Cerebellar cortex (tissue), 1 donor: ENCODE results near the gene ZBTB7C.
A peak's percentile ranks its signal among the peaks of the same experiment; 100 is the strongest.

ENCODE experiments used
- DNase-seq: peaks from one replicate; pipeline ENCODE4 v3.0.0-alpha.2; 2015; ENCODE audit warnings: low spot score

ZBTB7C gene

DNA sequence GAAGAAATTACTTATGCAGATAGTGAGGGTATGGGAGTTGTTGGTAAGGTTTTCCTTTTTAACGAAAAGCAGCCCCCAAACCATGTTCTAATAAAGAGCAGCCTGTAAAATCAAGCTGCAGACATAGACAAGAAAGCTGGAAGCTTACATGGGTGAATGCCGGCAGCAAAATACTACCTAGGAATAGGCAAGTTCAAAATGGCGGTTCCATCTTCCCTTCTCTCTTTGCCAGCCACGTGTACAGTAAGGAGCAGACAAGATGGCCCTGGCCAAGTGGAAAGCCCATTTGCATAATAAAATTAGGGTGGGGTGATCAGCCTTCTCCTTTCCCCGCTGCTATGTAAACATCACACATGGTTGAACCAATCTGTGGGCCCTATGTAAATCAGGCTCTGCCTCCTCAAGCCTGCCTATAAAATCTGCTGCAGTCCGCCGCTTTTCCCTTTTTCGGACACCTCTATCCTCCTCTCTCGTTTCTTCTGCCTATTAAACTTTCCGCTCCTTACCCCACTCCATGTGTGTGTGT is 155.0 kb downstream of the ZBTB7C start:
- no peak for DNase-seq

DNA sequence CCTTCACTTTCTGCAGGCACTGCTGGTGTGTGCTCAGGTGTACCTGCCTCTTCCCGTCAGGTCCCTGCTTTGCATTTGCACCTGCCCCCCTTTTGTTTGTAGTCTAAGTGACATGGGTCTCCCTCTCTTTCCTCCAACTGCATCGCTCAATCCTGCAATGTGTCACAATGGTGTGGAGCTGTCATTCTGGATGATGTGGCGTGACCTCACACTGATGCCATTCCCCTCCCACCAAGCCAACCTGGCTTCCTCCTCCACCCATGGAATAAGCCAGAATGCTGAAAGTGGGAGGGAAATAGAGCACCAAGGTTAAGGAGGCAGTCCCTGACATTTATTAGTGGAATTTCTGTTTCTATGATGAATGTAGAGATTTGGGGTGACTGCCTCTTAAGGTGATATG is 156.7 kb downstream of the ZBTB7C start:
- no peak for DNase-seq

DNA sequence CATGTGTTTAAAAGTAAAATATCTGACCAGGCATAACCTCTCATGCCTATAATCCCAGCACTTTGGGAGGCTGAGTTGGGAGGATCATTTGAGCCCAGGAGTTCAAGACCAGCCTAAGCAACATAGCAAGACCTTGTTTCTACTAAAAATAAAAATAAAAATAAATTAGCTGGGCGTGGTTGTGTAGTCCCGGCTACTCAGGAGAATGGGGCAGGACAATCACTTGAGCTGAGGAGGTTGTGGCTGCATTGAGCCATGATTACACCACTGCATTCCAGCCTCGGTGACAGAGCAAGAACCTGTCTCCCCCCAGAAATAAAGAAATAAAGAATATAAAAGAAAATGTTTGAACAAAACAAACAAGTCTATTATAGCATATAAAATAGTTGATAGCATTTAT is 158.3 kb downstream of the ZBTB7C start:
- no peak for DNase-seq

- DNase-seq = no peak
Measured at GRCh38 chr18:48250362-48250907, 158.7 kb downstream of the ZBTB7C start.

DNA sequence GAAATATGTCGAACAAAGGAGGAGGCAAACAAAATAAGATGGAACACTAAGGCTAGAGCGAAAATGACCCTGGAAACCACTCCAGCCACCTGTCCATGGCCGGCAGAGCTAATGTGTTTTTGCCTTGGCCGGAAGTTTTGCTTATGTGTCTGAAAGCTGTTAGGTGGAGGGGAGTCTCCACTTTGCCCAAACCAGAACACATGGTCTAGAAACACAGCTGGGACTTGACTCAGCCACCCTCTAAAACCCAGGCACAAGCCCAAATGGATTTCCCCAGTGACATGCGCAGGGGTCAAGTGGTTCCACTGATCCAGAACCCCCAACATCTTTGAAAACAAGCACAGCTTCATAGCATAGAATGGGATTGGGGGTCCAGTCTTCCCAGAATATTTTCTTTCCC is 159.3 kb downstream of the ZBTB7C start:
- DNase-seq = no peak

DNA sequence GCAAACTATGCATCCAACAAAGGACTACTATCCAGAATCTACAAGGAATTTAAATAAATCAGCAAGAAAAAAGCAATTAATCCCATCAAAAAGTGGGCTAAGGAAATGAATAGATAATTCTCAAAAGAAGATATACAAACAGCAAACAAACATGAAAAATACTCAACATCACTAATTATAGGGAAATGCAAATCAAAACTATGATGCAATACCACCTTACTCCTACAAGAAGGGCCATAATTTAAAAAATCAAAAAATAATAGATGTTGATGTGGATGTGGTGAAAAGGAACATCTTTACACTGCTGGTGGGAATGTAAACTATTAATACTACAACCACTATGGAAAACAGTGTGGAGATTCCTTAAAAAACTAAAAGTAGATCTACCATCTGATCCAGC is 164.7 kb downstream of the ZBTB7C start:
- no peak for DNase-seq

DNA sequence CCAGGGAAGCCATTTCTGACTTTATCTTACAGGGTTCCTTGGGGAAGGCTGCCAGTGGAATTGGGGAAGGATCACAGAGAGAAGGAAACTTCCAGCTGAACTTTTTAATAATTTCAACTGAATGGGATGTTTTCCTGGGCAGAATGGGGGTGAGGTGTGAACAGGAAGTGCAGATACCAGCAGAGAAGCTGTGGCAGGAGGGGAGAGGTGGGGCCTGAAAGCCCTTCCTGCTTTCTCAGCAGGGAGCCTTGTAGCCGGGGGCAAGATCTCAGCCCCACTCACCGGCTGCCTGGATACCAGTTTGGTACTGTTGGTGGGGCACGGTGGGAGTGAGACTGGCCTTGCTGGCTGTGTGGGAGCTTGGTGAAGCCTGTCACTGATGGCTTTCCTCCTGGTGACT is 170.5 kb downstream of the ZBTB7C start:
- DNase-seq = no peak

- no peak for DNase-seq
Measured at GRCh38 chr18:48238206-48238605, 171.0 kb downstream of the ZBTB7C start.

GRCh38 chr18:48236822-48237221 is 172.4 kb downstream of the ZBTB7C start:
- DNase-seq = no peak

GRCh38 chr18:48230467-48231113 is 178.6 kb downstream of the ZBTB7C start:
- DNase-seq = peak; percentile 28

DNA sequence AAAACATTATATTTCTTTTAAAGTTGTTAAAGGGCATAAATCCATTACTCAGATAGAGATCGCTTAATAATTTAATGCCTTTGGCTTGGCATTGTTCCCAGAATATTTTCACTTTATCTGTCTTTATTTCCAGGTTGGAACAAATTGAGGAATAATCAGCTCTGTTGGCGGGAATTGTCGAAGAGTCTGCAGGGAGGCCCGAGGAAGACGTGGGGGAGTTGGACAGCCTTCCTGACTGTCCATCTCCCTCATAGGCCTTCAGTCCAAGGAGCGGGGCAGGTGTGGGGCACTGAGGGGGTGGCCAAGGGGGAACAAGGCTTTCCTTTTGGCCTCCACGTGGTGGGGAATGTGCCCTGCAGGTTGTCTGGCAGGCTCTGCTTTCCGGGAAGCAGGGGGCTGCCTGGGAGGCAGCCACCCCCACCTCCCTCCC is 179.6 kb downstream of the ZBTB7C start:
- DNase-seq = no peak

GRCh38 chr18:48228841-48229240 is 180.3 kb downstream of the ZBTB7C start:
- DNase-seq = no peak

DNA sequence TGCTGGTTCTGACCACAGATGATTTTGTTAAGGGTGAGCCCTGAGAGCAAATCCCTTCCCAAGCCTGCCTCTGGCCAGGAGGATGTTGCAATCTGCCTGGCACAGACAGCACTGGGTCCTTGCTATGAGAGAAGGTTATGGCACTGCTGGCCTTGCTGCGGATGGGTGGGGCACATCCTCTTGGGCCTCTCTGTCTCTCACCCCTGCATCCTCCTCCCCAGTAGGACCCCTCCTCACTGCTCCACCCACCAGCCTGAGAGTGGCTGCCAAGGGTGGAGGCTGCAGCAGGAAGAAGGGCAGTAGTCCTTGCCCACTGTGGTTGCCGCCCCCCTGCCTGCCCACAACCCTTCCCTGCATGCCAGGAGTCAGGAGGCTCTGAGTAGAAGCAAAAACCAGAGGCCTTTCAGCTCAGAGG is 180.9 kb downstream of the ZBTB7C start:
- no peak for DNase-seq

- no peak for DNase-seq
Measured at GRCh38 chr18:48227206-48227605, 182.0 kb downstream of the ZBTB7C start.

DNA sequence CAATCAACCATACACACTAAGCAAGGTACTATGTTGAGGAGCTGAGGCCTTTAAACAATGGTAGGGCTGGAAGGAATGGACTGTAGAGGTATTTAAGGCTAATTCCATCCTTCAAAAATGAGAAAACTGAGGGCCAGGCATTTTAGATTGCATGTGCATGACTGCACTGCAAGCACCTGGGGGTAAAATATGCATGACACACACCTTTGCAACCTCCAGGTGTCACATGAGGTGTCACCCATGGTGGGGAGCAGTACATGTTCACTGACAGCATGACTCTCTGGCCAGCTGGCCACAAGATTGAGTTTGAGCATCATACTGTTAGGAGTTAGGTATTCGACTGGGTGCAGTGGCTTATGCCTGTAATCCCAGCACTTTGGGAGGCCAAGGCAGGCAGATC is 182.8 kb downstream of the ZBTB7C start:
- DNase-seq = no peak

- peak; percentile 57 for DNase-seq
Measured at GRCh38 chr18:48222118-48222517, 187.1 kb downstream of the ZBTB7C start.

- no peak for DNase-seq
Measured at GRCh38 chr18:48219810-48220499, 189.2 kb downstream of the ZBTB7C start.

- DNase-seq = no peak
Measured at GRCh38 chr18:48219037-48219809, 190.0 kb downstream of the ZBTB7C start.

DNA sequence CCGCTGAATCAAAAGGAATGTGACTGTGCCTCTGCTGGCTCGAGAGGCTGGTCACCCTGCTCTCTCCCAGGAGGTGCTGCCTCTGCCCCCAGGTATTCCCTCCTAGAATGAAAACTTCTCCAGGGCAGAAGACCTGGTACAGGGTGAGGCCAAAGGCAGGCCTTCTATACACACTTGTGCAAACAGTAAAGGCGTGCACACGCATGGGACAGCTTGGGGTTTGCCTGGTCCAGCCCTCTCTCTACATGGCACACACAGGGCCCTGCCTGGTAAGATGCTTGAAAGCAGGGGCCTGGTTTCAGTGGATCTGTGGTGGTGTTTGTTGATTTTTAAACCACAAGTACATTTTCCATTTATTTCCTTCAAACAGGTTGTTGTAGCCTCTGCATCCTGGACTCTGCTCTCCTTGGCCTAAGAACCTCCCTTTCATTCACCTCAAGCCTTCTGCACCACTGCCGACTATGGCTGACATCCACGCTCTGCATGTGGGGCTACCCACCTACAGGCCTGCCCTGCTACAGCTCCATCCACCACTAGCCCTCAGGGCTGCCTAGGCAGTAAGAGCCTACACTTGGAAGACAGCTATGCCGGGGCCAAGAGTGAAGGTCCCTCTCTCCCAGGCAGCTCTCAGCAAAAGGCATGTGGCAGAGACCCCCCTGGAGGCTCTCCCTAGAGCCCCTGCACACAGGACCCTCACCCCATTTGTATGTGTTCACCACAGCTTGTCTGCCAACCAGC is 190.7 kb downstream of the ZBTB7C start:
- no peak for DNase-seq

DNA sequence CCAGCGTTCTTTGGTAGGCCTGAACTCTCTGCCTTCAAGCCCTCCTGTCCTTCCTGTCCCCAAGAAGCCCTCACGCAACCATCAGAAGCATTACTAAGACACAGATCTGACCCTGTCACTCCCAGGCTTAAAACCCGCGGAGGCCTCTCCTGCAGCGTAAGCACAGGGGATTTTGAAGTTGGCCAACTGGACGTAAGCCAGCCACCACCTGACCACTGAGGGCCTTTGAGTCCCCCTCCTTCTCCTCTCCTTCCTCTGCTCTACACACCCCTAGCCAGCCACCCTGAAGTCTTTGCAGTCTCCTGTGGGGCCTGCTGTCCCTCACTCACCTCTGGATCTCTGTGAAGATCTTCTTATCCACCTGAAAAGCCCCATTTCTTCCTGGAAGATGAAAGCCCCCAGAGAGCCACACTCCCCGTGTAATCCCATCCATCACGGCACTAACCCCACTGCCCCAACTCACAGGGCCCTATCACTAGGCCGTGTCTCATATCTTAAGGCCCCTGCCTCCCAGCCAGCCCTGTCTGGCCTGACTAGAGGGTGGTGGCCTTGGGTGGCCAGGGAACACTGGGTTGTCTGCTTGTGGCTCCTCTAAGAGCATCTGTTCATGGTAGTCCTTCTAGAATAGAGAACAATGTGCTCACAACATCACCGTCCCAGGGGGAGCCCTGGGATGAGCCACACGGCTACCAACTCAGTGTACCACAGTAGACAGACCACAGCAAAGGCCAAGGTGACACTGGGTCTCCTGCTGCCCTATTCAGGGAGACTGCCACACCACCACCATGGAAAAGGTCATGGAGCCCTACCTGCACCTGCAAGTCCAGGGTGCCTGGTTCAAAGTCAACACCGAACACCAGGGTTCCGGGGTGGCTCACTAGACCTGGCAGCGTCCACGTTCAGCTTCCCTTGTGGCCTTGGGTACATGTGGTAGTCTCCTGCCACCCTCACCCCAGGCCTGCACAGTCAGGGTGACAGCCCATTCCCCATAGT is 191.6 kb downstream of the ZBTB7C start:
- DNase-seq = no peak
